DND-41 (cell line): ENCODE results near the gene HOXA5.

Source experiments
- ATAC-seq: fragments of 200-7000 bp; cut with Tn5 transposase; 3 replicates; pipeline ENCODE4 v1.9.1; 2021; ENCODE audit warnings: low read depth; ENCODE audit not compliant: insufficient read depth
- DNase-seq: peaks from one replicate; pipeline ENCODE4 v3.0.0-alpha.2; 2020
- H2AFZ ChIP-seq: 2 replicates; pipeline ENCODE4 v1.6.0; 2012; ENCODE audit warnings: low read depth, low read length
- H3K27ac ChIP-seq: 2 replicates; pipeline ENCODE4 v1.5.1; 2012; ENCODE audit warnings: low read length, inconsistent platforms
- H3K27me3 ChIP-seq: fragments of 200-600 bp; sonication (generic); 2 replicates; pipeline ENCODE4 v1.6.0; 2012; ENCODE audit warnings: low read length, mild to moderate bottlenecking, inconsistent platforms; ENCODE audit not compliant: insufficient read depth, poor library complexity
- H3K36me3 ChIP-seq: 2 replicates; pipeline ENCODE4 v1.5.1; 2012; ENCODE audit warnings: low read length, inconsistent platforms; ENCODE audit not compliant: insufficient read depth
- H3K4me1 ChIP-seq: 2 replicates; pipeline ENCODE4 v1.5.1; 2012; ENCODE audit warnings: mild to moderate bottlenecking, low read length; ENCODE audit not compliant: insufficient read depth
- H3K4me2 ChIP-seq: 2 replicates; pipeline ENCODE4 v1.6.0; 2012; ENCODE audit warnings: mild to moderate bottlenecking, moderate library complexity, low read length, inconsistent platforms; ENCODE audit not compliant: insufficient read depth
- H3K4me3 ChIP-seq, 2 experiments: fragments of 200-600 bp in 1 of 2; shearing (Covaris generic) in 1 of 2; 2 replicates each; pipeline ENCODE4 v1.5.1; 2012 to 2016; ENCODE audit warnings: inconsistent platforms in 2 of 2, low read length in 2 of 2, mild to moderate bottlenecking in 2 of 2, low read depth in 1 of 2, moderate library complexity in 1 of 2
- H3K79me2 ChIP-seq: 2 replicates; pipeline ENCODE4 v1.6.0; 2012; ENCODE audit warnings: low read length, inconsistent platforms; ENCODE audit not compliant: insufficient read depth
- H3K9ac ChIP-seq: 2 replicates; pipeline ENCODE4 v1.6.0; 2012; ENCODE audit warnings: low read depth, mild to moderate bottlenecking, inconsistent platforms, low read length, moderate library complexity
- H3K9me3 ChIP-seq: 2 replicates; pipeline ENCODE4 v1.5.1; 2012; ENCODE audit warnings: low read length, moderate library complexity, mild to moderate bottlenecking, inconsistent platforms; ENCODE audit not compliant: insufficient read depth, severe bottlenecking
- H4K20me1 ChIP-seq: 2 replicates; pipeline ENCODE4 v1.6.0; 2012; ENCODE audit warnings: low read length; ENCODE audit not compliant: insufficient read depth
- CTCF ChIP-seq: IDR thresholded peaks from 2 replicates; pipeline ENCODE4 v1.5.1; 2012; ENCODE audit warnings: borderline replicate concordance, low read length, moderate library complexity, mild to moderate bottlenecking; ENCODE audit not compliant: poor library complexity, severe bottlenecking; ENCODE audit errors: extremely low read depth
- EZH2 ChIP-seq: IDR thresholded peaks from 3 replicates; pipeline ENCODE4 v1.6.1; 2012; ENCODE audit warnings: borderline replicate concordance, low read depth, mild to moderate bottlenecking, moderate library complexity, low read length, inconsistent platforms; ENCODE audit not compliant: severe bottlenecking

The HOXA5 gene

GRCh38 chr7:27191161-27191731 is 47.8 kb upstream of the HOXA5 start:
- Histone ChIP-seq H3K79me2 (no peaks in the 10 kb centered on the region), H3K27ac (no peak overlapping the region), H3K4me3 (no peak overlapping the region), H4K20me1 (no peaks in the 10 kb centered on the region), H3K27me3 (peaks cover 14% of the 10 kb centered on the region), H3K9me3 (no peaks in the 10 kb centered on the region), H2AFZ (no peak overlapping the region), H3K4me2 (no peak overlapping the region), H3K4me1 (peaks cover 18% of the 10 kb centered on the region), H3K9ac (no peak overlapping the region), H3K36me3 (no peaks in the 10 kb centered on the region)
- TF ChIP-seq EZH2 (no peak), CTCF (no peak)
- no peak for ATAC-seq
- DNase-seq, result no peak

GRCh38 chr7:27189997-27190748 is 46.7 kb upstream of the HOXA5 start:
- Histone ChIP-seq H3K27ac (no peak overlapping the region), H3K9me3 (no peaks in the 10 kb centered on the region), H4K20me1 (no peaks in the 10 kb centered on the region), H2AFZ (no peak overlapping the region), H3K9ac (no peak overlapping the region), H3K36me3 (no peaks in the 10 kb centered on the region), H3K4me3 (no peak overlapping the region), H3K27me3 (peaks cover 14% of the 10 kb centered on the region), H3K4me1 (peaks cover 18% of the 10 kb centered on the region), H3K79me2 (no peaks in the 10 kb centered on the region), H3K4me2 (no peak overlapping the region)
- TF ChIP-seq EZH2 (no peak), CTCF (no peak)
- ATAC-seq (no peak), DNase-seq (no peak)

GRCh38 chr7:27189295-27189996 is 46.0 kb upstream of the HOXA5 start:
- no peaks in the 10 kb centered on the region for H3K79me2 ChIP-seq
- H3K9ac ChIP-seq, result no peak overlapping the region
- no peak overlapping the region for H3K27ac ChIP-seq
- peaks cover 18% of the 10 kb centered on the region for H3K4me1 ChIP-seq
- H3K4me3 ChIP-seq, result no peak overlapping the region
- ATAC-seq (no peak), DNase-seq (no peak)
- H2AFZ ChIP-seq, result no peak overlapping the region
- H4K20me1 ChIP-seq, result no peaks in the 10 kb centered on the region
- H3K36me3 ChIP-seq, result no peaks in the 10 kb centered on the region
- no peak overlapping the region for H3K4me2 ChIP-seq
- no peak for TF ChIP-seq CTCF
- no peak for TF ChIP-seq EZH2
- H3K27me3 ChIP-seq, result peaks cover 14% of the 10 kb centered on the region
- H3K9me3 ChIP-seq, result no peaks in the 10 kb centered on the region
